Measurements from ENCODE around the gene TMEM260.

DNA sequence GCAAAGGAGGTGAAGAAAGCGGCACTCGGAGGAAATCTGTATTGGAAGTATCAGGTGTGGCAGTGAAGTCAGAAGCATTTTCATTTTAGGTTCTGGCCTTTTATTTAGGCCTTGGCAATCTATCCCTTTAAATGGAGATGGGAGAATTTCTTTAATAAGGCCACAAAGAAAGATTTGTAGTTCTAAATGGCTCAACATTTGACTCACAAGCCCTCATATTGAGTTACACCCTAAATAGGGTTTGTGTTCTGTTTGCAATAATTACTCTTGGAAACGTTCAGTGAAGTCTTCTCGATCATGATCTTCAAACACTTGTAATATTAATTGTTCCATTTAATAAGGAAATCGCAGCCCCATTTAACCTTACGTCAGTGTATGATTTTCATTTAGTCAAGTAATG is 25.3 kb upstream of the TMEM260 start:
- TF ChIP-seq POLR2AphosphoS5 (IDR thresholded peaks at IDR 0.05) = no peak
- TF ChIP-seq, protein P1, sequence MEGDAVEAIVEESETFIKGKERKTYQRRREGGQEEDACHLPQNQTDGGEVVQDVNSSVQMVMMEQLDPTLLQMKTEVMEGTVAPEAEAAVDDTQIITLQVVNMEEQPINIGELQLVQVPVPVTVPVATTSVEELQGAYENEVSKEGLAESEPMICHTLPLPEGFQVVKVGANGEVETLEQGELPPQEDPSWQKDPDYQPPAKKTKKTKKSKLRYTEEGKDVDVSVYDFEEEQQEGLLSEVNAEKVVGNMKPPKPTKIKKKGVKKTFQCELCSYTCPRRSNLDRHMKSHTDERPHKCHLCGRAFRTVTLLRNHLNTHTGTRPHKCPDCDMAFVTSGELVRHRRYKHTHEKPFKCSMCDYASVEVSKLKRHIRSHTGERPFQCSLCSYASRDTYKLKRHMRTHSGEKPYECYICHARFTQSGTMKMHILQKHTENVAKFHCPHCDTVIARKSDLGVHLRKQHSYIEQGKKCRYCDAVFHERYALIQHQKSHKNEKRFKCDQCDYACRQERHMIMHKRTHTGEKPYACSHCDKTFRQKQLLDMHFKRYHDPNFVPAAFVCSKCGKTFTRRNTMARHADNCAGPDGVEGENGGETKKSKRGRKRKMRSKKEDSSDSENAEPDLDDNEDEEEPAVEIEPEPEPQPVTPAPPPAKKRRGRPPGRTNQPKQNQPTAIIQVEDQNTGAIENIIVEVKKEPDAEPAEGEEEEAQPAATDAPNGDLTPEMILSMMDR (IDR thresholded peaks at IDR 0.05) = no peak
